H1 (cell line): ENCODE results near the gene CEACAM1. TPM values are rescaled to one million over a fixed set of nuclear protein-coding genes. Genes with fewer than 3 reads are reported as not detected.

Experiments used
- polyA plus RNA-seq, 7 experiments: library from polyadenylated mRNA; depleted of rRNA in 3 of 7; stranded (reverse) in 5 of 7; unstranded in 2 of 7; fragments of >200 nt in 5 of 7; fragments of 200-250 nt in 2 of 7; gene quantifications; 1 replicate in 5 of 7; 2 replicates in 1 of 7; 4 replicates in 1 of 7; pipeline versions ENCODE4 v1.2.1 to v1.2.3, GENCODE V29; 2011 to 2013; ENCODE audit warnings: missing spikeins in 2 of 7, mixed read lengths in 2 of 7
- total RNA-seq: library from RNA; stranded (reverse); fragmentation: NEBNext Ultra II Directional; extraction: Animal tissue kit (Norgen Biotek cat#: 25700); gene quantifications from 2 replicates; pipeline ENCODE4 v1.2.1, GENCODE V29; 2021
- TF ChIP-seq, protein P1 (sequence below): fragments of 300-600 bp; sonication (generic); IDR thresholded peaks from 2 replicates; pipeline ENCODE4 v1.7.1; 2012; ENCODE audit warnings: low read length, moderate library complexity, mild to moderate bottlenecking, inconsistent platforms; ENCODE audit not compliant: insufficient replicate concordance

The CEACAM1 gene
- total and polyA plus RNA-seq, 2 of the 8 experiments (the other 6 are each of a cell fraction or from before 2014, with no cell fraction given), result 1.8 to 3.6 TPM

DNA sequence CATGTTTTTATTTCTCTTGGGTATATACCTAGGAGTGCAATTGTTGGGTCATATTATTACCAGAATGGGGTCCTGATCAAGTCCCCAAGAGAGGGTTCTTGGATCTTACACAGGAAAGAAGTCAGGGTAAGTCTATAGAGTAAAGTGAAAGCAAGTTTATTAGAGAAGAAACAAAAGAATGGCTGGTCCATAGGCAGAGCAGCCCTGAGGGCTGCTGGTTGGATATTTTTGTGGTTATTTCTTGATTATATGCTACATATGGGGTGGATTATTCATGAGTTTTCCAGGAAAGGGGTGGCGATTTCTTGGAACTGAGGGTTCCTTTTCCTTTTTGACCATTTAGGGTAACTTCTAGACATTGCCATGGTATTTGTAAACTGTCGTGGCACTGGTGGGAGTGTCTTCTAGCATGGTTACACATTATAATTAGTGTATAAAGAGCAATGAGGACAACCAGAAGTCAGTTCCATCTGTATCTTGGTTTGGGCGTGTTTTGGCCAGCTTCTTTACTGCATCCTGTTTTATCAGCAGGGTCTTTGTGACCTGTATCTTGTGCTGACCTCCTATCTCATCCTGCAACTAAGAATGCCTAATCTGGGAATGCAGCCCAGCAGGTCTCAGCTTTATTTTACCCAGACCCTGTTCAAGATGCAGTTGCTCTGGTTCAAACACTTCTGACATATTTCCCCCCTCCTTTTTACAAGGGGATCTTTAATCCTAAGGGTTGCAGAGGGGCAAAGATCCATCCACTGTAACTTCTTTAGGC lies 41.1 kb downstream of the CEACAM1 start (continued):
- TF ChIP-seq, protein P1, sequence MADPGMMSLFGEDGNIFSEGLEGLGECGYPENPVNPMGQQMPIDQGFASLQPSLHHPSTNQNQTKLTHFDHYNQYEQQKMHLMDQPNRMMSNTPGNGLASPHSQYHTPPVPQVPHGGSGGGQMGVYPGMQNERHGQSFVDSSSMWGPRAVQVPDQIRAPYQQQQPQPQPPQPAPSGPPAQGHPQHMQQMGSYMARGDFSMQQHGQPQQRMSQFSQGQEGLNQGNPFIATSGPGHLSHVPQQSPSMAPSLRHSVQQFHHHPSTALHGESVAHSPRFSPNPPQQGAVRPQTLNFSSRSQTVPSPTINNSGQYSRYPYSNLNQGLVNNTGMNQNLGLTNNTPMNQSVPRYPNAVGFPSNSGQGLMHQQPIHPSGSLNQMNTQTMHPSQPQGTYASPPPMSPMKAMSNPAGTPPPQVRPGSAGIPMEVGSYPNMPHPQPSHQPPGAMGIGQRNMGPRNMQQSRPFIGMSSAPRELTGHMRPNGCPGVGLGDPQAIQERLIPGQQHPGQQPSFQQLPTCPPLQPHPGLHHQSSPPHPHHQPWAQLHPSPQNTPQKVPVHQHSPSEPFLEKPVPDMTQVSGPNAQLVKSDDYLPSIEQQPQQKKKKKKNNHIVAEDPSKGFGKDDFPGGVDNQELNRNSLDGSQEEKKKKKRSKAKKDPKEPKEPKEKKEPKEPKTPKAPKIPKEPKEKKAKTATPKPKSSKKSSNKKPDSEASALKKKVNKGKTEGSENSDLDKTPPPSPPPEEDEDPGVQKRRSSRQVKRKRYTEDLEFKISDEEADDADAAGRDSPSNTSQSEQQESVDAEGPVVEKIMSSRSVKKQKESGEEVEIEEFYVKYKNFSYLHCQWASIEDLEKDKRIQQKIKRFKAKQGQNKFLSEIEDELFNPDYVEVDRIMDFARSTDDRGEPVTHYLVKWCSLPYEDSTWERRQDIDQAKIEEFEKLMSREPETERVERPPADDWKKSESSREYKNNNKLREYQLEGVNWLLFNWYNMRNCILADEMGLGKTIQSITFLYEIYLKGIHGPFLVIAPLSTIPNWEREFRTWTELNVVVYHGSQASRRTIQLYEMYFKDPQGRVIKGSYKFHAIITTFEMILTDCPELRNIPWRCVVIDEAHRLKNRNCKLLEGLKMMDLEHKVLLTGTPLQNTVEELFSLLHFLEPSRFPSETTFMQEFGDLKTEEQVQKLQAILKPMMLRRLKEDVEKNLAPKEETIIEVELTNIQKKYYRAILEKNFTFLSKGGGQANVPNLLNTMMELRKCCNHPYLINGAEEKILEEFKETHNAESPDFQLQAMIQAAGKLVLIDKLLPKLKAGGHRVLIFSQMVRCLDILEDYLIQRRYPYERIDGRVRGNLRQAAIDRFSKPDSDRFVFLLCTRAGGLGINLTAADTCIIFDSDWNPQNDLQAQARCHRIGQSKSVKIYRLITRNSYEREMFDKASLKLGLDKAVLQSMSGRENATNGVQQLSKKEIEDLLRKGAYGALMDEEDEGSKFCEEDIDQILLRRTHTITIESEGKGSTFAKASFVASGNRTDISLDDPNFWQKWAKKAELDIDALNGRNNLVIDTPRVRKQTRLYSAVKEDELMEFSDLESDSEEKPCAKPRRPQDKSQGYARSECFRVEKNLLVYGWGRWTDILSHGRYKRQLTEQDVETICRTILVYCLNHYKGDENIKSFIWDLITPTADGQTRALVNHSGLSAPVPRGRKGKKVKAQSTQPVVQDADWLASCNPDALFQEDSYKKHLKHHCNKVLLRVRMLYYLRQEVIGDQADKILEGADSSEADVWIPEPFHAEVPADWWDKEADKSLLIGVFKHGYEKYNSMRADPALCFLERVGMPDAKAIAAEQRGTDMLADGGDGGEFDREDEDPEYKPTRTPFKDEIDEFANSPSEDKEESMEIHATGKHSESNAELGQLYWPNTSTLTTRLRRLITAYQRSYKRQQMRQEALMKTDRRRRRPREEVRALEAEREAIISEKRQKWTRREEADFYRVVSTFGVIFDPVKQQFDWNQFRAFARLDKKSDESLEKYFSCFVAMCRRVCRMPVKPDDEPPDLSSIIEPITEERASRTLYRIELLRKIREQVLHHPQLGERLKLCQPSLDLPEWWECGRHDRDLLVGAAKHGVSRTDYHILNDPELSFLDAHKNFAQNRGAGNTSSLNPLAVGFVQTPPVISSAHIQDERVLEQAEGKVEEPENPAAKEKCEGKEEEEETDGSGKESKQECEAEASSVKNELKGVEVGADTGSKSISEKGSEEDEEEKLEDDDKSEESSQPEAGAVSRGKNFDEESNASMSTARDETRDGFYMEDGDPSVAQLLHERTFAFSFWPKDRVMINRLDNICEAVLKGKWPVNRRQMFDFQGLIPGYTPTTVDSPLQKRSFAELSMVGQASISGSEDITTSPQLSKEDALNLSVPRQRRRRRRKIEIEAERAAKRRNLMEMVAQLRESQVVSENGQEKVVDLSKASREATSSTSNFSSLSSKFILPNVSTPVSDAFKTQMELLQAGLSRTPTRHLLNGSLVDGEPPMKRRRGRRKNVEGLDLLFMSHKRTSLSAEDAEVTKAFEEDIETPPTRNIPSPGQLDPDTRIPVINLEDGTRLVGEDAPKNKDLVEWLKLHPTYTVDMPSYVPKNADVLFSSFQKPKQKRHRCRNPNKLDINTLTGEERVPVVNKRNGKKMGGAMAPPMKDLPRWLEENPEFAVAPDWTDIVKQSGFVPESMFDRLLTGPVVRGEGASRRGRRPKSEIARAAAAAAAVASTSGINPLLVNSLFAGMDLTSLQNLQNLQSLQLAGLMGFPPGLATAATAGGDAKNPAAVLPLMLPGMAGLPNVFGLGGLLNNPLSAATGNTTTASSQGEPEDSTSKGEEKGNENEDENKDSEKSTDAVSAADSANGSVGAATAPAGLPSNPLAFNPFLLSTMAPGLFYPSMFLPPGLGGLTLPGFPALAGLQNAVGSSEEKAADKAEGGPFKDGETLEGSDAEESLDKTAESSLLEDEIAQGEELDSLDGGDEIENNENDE, result no peak
